DOHH2 (cell line): ENCODE results near the gene GDE1.

ENCODE experiments used
- H3F3A ChIP-seq: fragments of 200-600 bp; sonication (generic), shearing (Covaris generic); 2 replicates; pipeline ENCODE4 v1.6.0; 2016; ENCODE audit warnings: antibody characterized with exemption, mild to moderate bottlenecking; ENCODE audit not compliant: control insufficient read depth, insufficient read depth
- H3K27ac ChIP-seq: fragments of 200-600 bp; sonication (generic); 2 replicates; pipeline ENCODE4 v1.5.1; 2014; ENCODE audit warnings: low read depth, mild to moderate bottlenecking, low read length, moderate library complexity
- H3K27me3 ChIP-seq: fragments of 200-600 bp; sonication (generic); 2 replicates; pipeline ENCODE4 v1.6.1; 2014; ENCODE audit warnings: mild to moderate bottlenecking, low read length, mixed read lengths; ENCODE audit not compliant: control insufficient read depth
- H3K36me3 ChIP-seq: fragments of 200-600 bp; sonication (generic); 2 replicates; pipeline ENCODE4 v1.6.1; 2014; ENCODE audit warnings: mild to moderate bottlenecking, low read length, moderate library complexity, mixed read lengths; ENCODE audit not compliant: control insufficient read depth
- H3K4me1 ChIP-seq: fragments of 200-600 bp; sonication (generic); 2 replicates; pipeline ENCODE4 v1.6.1; 2014; ENCODE audit warnings: mild to moderate bottlenecking, low read length, mixed read lengths; ENCODE audit not compliant: control insufficient read depth
- H3K4me2 ChIP-seq: fragments of 200-600 bp; sonication (generic); 2 replicates; pipeline ENCODE4 v1.6.0; 2014; ENCODE audit warnings: mild to moderate bottlenecking, low read length, moderate library complexity
- H3K4me3 ChIP-seq: fragments of 200-600 bp; sonication (generic); 2 replicates; pipeline ENCODE4 v1.5.1; 2014; ENCODE audit warnings: mild to moderate bottlenecking, low read length, mixed read lengths
- H3K79me2 ChIP-seq: fragments of 200-600 bp; sonication (generic); 2 replicates; pipeline ENCODE4 v1.6.1; 2014; ENCODE audit warnings: mild to moderate bottlenecking, low read length, mixed read lengths; ENCODE audit not compliant: control insufficient read depth
- H3K9me2 ChIP-seq: fragments of 200-600 bp; sonication (generic); replicated peaks from 2 replicates; pipeline ENCODE4 v1.6.1; 2014; ENCODE audit warnings: mild to moderate bottlenecking, low read length, mixed read lengths; ENCODE audit not compliant: control insufficient read depth
- H3K9me3 ChIP-seq: fragments of 200-600 bp; sonication (generic); 2 replicates; pipeline ENCODE4 v1.6.1; 2014; ENCODE audit warnings: antibody characterized with exemption, low read length, mixed read lengths; ENCODE audit not compliant: control insufficient read depth, insufficient read depth
- H4K20me1 ChIP-seq: fragments of 200-600 bp; sonication (generic); 2 replicates; pipeline ENCODE4 v1.6.0; 2014; ENCODE audit warnings: low read depth, mild to moderate bottlenecking, antibody characterized with exemption, low read length, moderate library complexity; ENCODE audit not compliant: control insufficient read depth, insufficient read depth
- EZH2phosphoT487 ChIP-seq: fragments of 200-600 bp; sonication (generic); IDR thresholded peaks from 2 replicates; pipeline ENCODE4 v1.6.1; 2017; ENCODE audit warnings: borderline replicate concordance, mild to moderate bottlenecking, antibody characterized with exemption, low read length, moderate library complexity, mixed read lengths
- TF ChIP-seq, protein P1 (sequence below): fragments of 200-600 bp; sonication (generic); IDR thresholded peaks from one replicate; pipeline ENCODE4 v1.5.1; 2014; ENCODE audit warnings: antibody characterized with exemption, mild to moderate bottlenecking, low read depth, low read length; ENCODE audit not compliant: poor library complexity, severe bottlenecking

The GDE1 gene

DNA sequence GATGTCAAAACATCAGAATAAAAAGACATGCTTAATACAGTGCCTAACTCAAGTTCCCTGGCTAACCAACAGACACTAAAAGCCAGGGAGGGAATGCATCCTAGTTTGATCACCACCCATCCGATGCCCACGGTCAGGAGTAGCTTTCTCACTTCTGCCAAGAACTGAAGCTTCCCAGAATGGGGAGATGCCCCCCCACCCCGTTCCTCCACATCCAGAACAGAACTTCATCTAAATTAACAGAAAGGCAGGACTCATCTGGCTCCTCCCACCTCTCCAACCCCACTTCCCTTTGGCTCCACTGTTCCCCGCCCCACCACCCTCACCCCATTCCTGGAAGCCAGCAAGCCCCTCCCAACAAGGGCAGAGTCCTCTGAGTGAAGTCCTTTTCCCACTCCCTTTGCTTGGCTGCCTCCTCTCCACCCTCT lies 33.7 kb downstream of the GDE1 start:
- Histone ChIP-seq H4K20me1 (no peaks in the 10 kb centered on the region), H3K36me3 (no peaks in the 10 kb centered on the region), H3K27ac (no peak overlapping the region), H3K4me3 (no peak overlapping the region), H3F3A (no peaks in the 10 kb centered on the region), H3K79me2 (no peaks in the 10 kb centered on the region), H3K4me2 (no peak overlapping the region), H3K9me2 (no peaks in the 10 kb centered on the region), H3K4me1 (no peaks in the 10 kb centered on the region), H3K27me3 (no peaks in the 10 kb centered on the region), H3K9me3 (no peaks in the 10 kb centered on the region)
- TF ChIP-seq, protein P1, sequence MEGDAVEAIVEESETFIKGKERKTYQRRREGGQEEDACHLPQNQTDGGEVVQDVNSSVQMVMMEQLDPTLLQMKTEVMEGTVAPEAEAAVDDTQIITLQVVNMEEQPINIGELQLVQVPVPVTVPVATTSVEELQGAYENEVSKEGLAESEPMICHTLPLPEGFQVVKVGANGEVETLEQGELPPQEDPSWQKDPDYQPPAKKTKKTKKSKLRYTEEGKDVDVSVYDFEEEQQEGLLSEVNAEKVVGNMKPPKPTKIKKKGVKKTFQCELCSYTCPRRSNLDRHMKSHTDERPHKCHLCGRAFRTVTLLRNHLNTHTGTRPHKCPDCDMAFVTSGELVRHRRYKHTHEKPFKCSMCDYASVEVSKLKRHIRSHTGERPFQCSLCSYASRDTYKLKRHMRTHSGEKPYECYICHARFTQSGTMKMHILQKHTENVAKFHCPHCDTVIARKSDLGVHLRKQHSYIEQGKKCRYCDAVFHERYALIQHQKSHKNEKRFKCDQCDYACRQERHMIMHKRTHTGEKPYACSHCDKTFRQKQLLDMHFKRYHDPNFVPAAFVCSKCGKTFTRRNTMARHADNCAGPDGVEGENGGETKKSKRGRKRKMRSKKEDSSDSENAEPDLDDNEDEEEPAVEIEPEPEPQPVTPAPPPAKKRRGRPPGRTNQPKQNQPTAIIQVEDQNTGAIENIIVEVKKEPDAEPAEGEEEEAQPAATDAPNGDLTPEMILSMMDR = no peak
- no peak for TF ChIP-seq EZH2phosphoT487

DNA sequence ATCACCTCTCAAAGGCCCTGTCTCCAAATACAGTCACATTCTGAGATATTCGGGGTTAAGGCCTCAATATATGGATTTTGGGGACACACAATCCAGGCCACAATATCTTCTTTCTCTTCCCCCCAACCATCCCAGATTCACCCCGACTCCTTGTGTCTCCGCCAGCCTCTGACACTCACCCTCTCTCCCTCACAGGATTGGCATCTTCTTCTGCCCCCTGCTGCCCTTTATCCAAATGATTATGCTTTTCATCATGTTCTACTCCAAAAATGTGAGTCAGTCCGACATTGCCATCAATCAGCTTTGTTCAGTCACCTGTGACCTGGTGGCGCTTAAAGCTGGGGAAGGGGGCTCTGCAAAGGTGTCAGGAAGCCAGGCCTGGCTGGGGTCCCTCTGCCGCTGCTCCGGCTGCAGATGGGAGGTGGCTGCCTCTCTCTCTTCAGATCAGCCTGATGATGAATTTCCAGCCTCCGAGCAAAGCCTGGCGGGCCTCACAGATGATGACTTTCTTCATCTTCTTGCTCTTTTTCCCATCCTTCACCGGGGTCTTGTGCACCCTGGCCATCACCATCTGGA lies 35.1 kb downstream of the GDE1 start:
- TF ChIP-seq, protein P1 = no peak
- TF ChIP-seq EZH2phosphoT487 = no peak
- Histone ChIP-seq H3K27ac (no peak overlapping the region), H3K36me3 (no peaks in the 10 kb centered on the region), H4K20me1 (no peaks in the 10 kb centered on the region), H3F3A (no peaks in the 10 kb centered on the region), H3K4me3 (no peak overlapping the region), H3K79me2 (no peaks in the 10 kb centered on the region), H3K9me2 (no peaks in the 10 kb centered on the region), H3K4me2 (no peak overlapping the region), H3K27me3 (no peaks in the 10 kb centered on the region), H3K9me3 (no peaks in the 10 kb centered on the region), H3K4me1 (no peaks in the 10 kb centered on the region)

DNA sequence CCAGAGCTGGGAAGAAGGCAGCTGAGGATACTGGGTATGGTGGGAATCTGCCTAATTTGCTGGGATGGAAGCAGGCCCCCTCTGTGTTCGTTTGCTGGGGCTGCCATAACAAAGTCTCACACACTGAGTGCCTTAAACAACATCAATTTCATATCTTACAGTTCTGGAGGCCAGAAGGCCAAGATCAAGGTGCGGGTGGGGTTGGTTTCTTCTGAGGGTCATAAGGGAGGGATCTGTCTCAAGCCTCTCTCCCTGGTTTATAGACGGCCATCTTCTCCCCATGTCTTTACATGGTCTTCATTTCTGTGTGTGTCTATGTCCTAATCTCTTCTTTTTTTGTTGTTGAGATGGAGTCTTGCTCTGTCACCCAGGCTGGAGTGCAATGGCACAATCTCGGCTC lies 35.8 kb downstream of the GDE1 start:
- Histone ChIP-seq H3K27me3 (no peaks in the 10 kb centered on the region), H3K79me2 (no peaks in the 10 kb centered on the region), H3K4me3 (no peak overlapping the region), H4K20me1 (no peaks in the 10 kb centered on the region), H3K36me3 (no peaks in the 10 kb centered on the region), H3K27ac (no peak overlapping the region), H3K4me2 (no peak overlapping the region), H3K4me1 (no peaks in the 10 kb centered on the region), H3K9me3 (no peaks in the 10 kb centered on the region), H3K9me2 (no peaks in the 10 kb centered on the region), H3F3A (no peaks in the 10 kb centered on the region)
- no peak for TF ChIP-seq EZH2phosphoT487
- TF ChIP-seq, protein P1 = no peak

DNA sequence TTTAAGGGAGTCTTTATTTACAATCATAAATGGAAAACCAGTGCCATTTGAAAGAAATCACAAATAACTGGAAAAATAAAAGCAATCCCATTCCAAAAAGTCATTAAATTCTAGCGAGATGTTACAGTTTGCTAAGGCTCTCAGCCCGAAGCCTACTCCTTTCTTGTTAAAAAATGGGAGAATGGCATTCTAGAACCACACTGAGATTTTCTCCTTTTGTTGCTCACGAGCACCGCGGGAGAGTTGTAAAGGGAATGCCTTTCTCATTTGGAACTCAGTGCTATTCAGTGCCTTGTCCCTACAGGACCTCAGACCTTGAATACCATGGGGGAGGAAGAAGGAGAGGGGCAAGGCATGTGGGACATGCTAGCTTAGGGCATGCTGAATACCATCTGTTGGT lies 36.3 kb downstream of the GDE1 start:
- Histone ChIP-seq H3F3A (no peaks in the 10 kb centered on the region), H3K4me1 (no peaks in the 10 kb centered on the region), H3K4me3 (no peak overlapping the region), H3K79me2 (no peaks in the 10 kb centered on the region), H3K9me3 (no peaks in the 10 kb centered on the region), H4K20me1 (no peaks in the 10 kb centered on the region), H3K27ac (no peak overlapping the region), H3K27me3 (no peaks in the 10 kb centered on the region), H3K9me2 (no peaks in the 10 kb centered on the region), H3K4me2 (no peak overlapping the region), H3K36me3 (no peaks in the 10 kb centered on the region)
- no peak for TF ChIP-seq EZH2phosphoT487
- TF ChIP-seq, protein P1 = no peak
